Calu3 (cell line): ENCODE data around the gene SLC7A6. TPM values are rescaled to one million over a fixed set of nuclear protein-coding genes. Genes with fewer than 3 reads are reported as not detected.

Source experiments
- BruUV-seq: library from RNA; stranded (reverse); fragments of 400-500 nt; replicated peaks from 2 replicates; lab custom pipeline; 2021; lab: Mats Ljungman, UMichigan
- CTCF ChIA-PET: fragments of 300-600 bp; sonication (Branson Sonifier 250); formaldehyde crosslinking; loops from one replicate; lab custom pipeline; 2022; ENCODE audit warnings: antibody characterized with exemption; lab: Charles Lee
- DNase-seq: peaks from one replicate; pipeline ENCODE4 v3.0.0; 2022
- H3K27ac Mint-ChIP-seq: one replicate; pipeline ENCODE4 v1.8.0; 2022; ENCODE audit warnings: mixed read lengths; ENCODE audit not compliant: unreplicated experiment
- H3K27me3 Mint-ChIP-seq: one replicate; pipeline ENCODE4 v1.8.0; 2022; ENCODE audit warnings: mixed read lengths; ENCODE audit not compliant: unreplicated experiment
- H3K36me3 Mint-ChIP-seq: one replicate; pipeline ENCODE4 v1.8.0; 2022; ENCODE audit warnings: mild to moderate bottlenecking, moderate library complexity, mixed read lengths; ENCODE audit not compliant: insufficient read depth, unreplicated experiment
- H3K4me1 Mint-ChIP-seq: one replicate; pipeline ENCODE4 v1.8.0; 2022; ENCODE audit warnings: mild to moderate bottlenecking, low read depth, mixed read lengths; ENCODE audit not compliant: unreplicated experiment
- H3K4me3 Mint-ChIP-seq: one replicate; pipeline ENCODE4 v1.8.0; 2022; ENCODE audit warnings: mild to moderate bottlenecking, low read depth, moderate library complexity, mixed read lengths; ENCODE audit not compliant: unreplicated experiment
- H3K9me3 Mint-ChIP-seq: one replicate; pipeline ENCODE4 v1.8.0; 2022; ENCODE audit warnings: low read depth, mixed read lengths; ENCODE audit not compliant: unreplicated experiment
- intact Hi-C: fragments of 100-400 bp; cut with micrococcal nuclease; formaldehyde crosslinking; loops from one replicate; pipeline ENCODE4 v1.10.0; 2022; ENCODE audit not compliant: unreplicated experiment
- total RNA-seq: library from RNA; stranded (reverse); gene quantifications from 2 replicates; pipeline ENCODE4 v1.2.3, GENCODE V29; 2022
- TF ChIP-seq, protein P1 (sequence below): fragments of 200-600 bp; IDR thresholded peaks from one replicate; pipeline ENCODE4 v1.8.0; 2022; ENCODE audit warnings: antibody characterized with exemption; ENCODE audit not compliant: unreplicated experiment

The SLC7A6 gene
- total RNA-seq, 1 experiment from 2014 or later, result 45.4 TPM

DNA sequence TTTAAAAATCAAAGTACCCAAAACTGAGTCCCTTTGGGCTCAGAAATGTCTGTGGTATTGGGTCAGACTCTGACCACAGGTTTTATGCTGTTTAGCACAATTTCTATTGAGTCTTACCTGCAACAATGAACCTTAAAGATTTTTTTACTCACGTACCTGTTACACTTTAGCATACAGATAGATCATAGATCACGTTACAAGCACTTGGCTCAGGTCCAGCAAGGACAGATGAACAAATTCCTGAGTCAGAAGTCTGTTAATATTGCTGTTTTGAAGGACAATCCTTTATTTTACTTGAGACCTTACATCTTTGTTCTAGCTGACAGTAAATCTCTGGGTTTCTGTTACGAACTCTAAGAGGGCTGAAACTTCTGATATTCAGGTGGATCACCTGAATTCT, 33.6 kb downstream of the SLC7A6 start:
- Mint-ChIP-seq H3K9me3 (no peaks in the 10 kb centered on the region), H3K27ac (no peak overlapping the region), H3K27me3 (no peaks in the 10 kb centered on the region), H3K36me3 (peaks cover 60% of the 10 kb centered on the region), H3K4me3 (no peak overlapping the region), H3K4me1 (no peaks in the 10 kb centered on the region)
- TF ChIP-seq, protein P1, sequence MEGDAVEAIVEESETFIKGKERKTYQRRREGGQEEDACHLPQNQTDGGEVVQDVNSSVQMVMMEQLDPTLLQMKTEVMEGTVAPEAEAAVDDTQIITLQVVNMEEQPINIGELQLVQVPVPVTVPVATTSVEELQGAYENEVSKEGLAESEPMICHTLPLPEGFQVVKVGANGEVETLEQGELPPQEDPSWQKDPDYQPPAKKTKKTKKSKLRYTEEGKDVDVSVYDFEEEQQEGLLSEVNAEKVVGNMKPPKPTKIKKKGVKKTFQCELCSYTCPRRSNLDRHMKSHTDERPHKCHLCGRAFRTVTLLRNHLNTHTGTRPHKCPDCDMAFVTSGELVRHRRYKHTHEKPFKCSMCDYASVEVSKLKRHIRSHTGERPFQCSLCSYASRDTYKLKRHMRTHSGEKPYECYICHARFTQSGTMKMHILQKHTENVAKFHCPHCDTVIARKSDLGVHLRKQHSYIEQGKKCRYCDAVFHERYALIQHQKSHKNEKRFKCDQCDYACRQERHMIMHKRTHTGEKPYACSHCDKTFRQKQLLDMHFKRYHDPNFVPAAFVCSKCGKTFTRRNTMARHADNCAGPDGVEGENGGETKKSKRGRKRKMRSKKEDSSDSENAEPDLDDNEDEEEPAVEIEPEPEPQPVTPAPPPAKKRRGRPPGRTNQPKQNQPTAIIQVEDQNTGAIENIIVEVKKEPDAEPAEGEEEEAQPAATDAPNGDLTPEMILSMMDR, result no peak
- intact Hi-C loops, result no loop called here
- BruUV-seq, result no TSS peak
- CTCF ChIA-PET, result no interaction called here
- peak; percentile 13 for DNase-seq

- Mint-ChIP-seq H3K27ac (no peak overlapping the region), H3K36me3 (peaks cover 64% of the 10 kb centered on the region), H3K27me3 (no peaks in the 10 kb centered on the region), H3K4me3 (no peak overlapping the region), H3K4me1 (no peaks in the 10 kb centered on the region), H3K9me3 (no peaks in the 10 kb centered on the region)
- CTCF ChIA-PET, result no interaction called here
- no peak for DNase-seq
- TF ChIP-seq, protein P1, result no peak
- intact Hi-C loops, result no loop called here
- no TSS peak for BruUV-seq
These were observed 34.0 kb downstream of the SLC7A6 start for GRCh38 chr16:68298312-68298711.

- CTCF ChIA-PET, result no interaction called here
- Mint-ChIP-seq H3K27me3 (no peaks in the 10 kb centered on the region), H3K4me1 (no peaks in the 10 kb centered on the region), H3K36me3 (peaks cover 70% of the 10 kb centered on the region), H3K4me3 (no peak overlapping the region), H3K27ac (no peak overlapping the region), H3K9me3 (no peaks in the 10 kb centered on the region)
- TF ChIP-seq, protein P1, result no peak
- no TSS peak for BruUV-seq
- intact Hi-C loops, result no loop called here
- DNase-seq, result no peak
These were observed 34.7 kb downstream of the SLC7A6 start for GRCh38 chr16:68298907-68299561.

GRCh38 chr16:68299571-68300453, 35.5 kb downstream of the SLC7A6 start:
- TSS peak; percentile 20 for BruUV-seq
- no peak for DNase-seq
- Mint-ChIP-seq H3K9me3 (no peaks in the 10 kb centered on the region), H3K4me3 (no peak overlapping the region), H3K27me3 (no peaks in the 10 kb centered on the region), H3K27ac (no peak overlapping the region), H3K36me3 (peaks cover 64% of the 10 kb centered on the region), H3K4me1 (no peaks in the 10 kb centered on the region)
- intact Hi-C loops, result no loop called here
- TF ChIP-seq, protein P1, result no peak
- CTCF ChIA-PET, result interaction anchor here (0.6 to 1.1 kb wide), 2 partner anchors 13 to 20 kb away, joined by 3 read pairs; no protein-coding TSS in a partner anchor
